ENCODE data around the gene CACHD1.
"Not testable (repeated sequence)": the region's sequence is repeated elsewhere in the genome, so short reads cannot be mapped to it uniquely, and the experiment has no call there.

CACHD1 gene

DNA sequence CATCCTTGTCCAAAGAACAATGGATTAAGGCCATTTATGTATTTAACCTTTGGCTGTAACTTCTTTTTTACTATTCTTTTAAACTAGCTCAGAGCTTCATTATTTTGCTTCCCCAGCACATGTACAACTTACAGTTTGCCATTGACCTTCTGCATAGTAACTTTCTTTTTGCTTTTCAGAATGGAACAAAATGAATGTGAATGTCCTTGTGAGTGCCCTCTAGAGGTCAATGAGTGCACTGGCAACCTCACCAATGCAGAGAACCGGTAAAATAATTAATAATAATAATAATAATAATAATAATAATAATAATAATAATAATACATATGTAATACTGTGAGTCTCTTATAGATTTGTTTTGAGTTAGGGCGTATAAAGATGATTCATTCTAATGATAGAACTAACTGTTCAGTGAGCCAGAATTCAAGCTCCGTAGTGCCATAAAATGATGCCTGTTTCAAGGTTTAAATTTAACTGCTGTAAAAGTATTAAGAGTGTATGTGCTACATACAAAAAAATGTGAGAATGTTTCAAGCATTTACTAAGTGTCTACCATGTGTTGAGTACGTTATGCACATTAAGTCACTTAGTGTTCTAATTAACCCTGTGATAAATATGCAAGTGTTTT is 205.9 kb downstream of the CACHD1 start:
- no peak for DNase-seq

DNA sequence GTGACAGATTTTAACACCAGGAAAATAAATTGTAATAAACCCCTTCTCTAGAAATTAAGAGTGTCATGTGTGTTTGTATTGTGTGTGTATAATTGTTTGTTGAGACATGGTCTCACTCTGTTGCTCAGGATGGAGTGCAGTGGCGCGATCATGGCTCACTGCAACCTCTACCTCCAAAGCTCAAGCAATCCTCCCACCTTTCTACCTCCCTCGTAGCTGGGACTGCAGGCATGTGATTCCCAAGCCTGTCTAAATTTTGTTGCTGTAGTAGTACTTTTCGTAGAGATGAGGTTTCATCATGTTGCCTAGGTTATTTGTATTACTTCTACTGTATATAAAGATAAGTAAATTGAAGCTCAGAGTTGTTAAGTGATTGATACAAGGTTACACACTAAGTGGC is 206.5 kb downstream of the CACHD1 start:
- DNase-seq: no peak

DNA sequence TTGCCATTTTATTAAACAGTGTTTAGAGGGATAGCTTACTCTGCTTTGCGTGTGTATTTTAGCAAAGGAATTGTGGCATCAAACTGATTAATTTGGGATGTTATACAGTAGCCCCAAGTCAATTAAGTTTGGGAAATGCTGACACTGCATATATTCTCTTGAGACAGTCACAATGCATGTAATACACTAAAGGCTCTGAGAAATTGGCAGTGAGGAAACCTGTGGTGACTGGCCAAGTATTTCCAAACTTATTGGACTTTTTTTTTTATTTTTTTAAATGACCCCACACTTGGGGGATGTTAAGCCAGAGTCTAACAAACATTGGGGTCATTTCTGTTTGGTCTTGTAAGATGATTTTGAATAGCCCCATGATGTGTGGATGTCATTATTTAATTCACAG is 207.6 kb downstream of the CACHD1 start:
- no peak for DNase-seq

- DNase-seq: no peak
Measured at GRCh38 chr1:64678366-64678765, 208.4 kb downstream of the CACHD1 start.

- DNase-seq: no peak
Measured at GRCh38 chr1:64679177-64679576, 209.2 kb downstream of the CACHD1 start.

- no peak for DNase-seq
Measured at GRCh38 chr1:64680599-64680998, 210.7 kb downstream of the CACHD1 start.

GRCh38 chr1:64681043-64681442 is 211.1 kb downstream of the CACHD1 start:
- DNase-seq: no peak

GRCh38 chr1:64683419-64683818 is 213.5 kb downstream of the CACHD1 start:
- no peak for DNase-seq

DNA sequence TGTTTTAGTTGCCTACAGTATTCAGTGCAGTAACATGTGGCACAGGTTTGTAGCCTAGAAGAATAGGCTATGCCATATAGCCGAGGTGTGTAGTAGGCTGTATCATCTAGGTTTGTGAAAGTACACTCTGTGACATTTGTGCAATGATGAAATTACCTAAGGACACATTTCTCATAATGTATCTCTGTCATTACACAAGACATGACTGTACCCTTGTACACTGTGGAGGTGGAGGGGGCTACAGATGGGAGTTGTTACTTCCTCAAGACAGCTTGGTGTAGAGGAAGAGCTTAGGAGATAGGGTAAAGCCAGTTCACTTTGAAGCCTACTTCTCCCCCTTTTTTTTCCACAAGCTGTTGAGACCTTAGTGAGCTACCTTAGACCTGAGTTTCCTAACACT is 215.3 kb downstream of the CACHD1 start:
- no peak for DNase-seq

DNA sequence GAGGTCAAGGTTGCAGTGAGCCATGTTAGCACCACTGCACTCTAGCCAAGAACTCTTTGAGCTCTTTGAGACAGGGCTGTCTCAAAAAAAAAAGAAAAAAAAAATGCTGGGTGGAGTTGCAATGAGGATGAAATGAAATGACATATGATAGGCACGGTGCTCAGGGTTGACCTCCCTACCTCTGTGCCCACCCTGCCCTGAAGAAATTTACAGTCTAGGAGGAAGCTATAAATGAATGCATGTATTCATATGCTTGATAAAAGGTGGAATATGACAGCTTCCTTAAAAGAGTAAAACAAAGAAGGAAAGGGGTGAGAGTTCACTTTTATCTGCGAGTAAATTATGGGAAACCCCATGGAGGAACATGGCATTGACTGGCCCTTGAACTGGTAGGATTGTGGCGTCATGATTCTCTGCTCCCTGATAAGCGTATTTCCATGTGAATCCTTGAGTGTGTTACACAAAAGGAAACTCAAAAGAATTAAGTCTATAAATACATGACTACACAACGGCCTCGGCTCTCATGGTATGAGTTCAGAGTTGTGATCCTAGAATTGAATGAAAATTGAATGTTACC is 215.9 kb downstream of the CACHD1 start:
- no peak for DNase-seq

GRCh38 chr1:64686828-64687724 is 217.1 kb downstream of the CACHD1 start:
- no peak for DNase-seq

- DNase-seq: no peak
Measured at GRCh38 chr1:64687725-64688327, 217.9 kb downstream of the CACHD1 start.

- peak; percentile 66 for DNase-seq
Measured at GRCh38 chr1:64691626-64692025, 221.7 kb downstream of the CACHD1 start.

DNA sequence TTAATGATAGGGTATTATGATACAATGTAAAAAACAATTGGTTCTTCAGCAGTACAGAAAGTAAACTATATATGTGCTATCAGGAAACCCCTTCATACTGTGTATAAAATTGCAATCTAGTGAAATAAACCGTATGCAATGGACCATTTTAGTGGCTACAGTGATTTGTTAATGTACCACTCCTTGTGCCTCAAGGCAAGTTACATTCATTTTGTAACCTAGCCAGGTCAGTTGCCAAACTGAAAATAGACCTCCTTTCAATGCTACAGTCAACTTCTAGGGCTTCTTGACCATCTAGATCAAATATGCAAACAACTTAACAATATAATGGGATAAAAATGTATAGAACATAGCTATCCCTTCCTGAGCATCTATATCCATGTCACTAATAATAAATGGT is 223.0 kb downstream of the CACHD1 start:
- DNase-seq: no peak

- no peak for DNase-seq
Measured at GRCh38 chr1:64693406-64693805, 223.5 kb downstream of the CACHD1 start.

GRCh38 chr1:64696879-64697278 is 226.9 kb downstream of the CACHD1 start:
- no peak for DNase-seq

DNA sequence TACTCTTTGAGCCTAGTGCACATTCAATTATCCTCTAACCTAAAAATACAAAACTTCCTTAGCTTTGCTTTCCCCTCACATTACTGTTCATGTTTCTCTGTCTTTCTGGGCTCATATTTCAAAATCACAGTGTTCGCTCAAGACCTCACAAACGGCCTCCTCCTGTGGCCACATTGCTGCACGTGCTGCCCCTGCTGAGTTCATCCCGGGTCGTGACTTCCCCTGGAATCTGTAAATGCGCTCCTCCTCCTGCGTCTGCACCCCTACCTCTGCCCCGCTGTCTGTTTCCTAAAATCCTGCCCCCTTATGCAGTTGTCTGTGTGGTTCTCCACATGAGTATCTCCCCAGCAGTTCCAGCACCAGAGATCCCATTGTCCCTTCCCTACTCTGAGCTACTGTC is 229.4 kb downstream of the CACHD1 start:
- DNase-seq: no peak

DNA sequence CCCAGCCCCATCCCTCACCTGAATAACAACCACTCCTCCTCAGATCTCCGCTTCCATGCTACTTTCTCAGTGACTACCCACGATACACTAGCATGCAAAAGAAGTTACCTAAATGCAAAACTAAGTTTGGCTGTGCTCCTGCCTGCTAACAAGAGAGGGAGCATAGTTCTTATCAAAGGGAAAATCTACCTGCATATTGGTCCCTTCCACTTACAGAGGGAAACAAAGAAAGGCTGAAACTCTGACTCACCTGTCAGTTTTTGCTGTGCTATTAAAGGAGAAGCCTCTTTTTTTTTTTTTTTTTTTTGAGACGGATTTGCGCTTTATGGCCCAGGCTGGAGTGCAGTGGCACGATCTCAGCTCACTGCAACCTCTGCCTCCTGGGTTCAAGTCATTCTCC is 231.1 kb downstream of the CACHD1 start:
- no peak for DNase-seq

DNA sequence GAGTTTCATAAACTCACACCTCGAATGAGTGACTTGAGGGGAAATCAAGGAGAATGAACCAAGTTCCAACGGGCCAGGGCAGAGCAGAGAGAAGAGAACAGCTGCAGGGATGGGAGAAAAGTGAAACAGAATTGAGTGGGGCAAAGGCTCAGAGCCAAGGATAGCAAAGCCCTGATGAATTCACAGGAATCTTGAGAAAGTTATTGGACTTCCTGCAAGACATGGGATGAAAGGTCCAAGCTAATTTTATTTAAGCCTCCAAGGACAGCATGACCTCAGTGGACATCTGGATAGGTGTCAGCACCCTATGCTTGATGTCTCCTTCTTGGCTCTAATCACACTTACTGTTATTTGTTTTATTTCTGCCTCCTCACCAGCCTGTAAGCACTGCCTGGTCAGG is 232.0 kb downstream of the CACHD1 start:
- DNase-seq: no peak

DNA sequence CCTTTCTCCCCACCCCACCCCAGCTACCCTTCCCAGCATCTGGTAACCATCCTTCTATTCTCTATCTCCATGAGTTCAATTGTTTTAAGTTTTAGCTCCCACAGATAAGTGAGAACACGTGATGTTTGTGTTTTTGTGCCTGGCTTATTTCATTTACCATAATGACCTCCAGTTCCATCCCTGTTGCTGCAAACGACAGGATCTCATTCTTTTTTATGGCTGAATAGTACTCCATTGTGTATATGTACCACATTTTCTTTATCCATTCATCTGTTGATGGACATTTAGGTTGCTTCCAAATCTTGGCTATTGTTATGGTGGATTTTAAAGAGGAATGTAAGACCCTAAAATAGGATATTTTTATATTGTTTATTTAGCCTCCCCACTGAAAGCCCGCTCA is 232.7 kb downstream of the CACHD1 start:
- DNase-seq: not testable (repeated sequence)

DNA sequence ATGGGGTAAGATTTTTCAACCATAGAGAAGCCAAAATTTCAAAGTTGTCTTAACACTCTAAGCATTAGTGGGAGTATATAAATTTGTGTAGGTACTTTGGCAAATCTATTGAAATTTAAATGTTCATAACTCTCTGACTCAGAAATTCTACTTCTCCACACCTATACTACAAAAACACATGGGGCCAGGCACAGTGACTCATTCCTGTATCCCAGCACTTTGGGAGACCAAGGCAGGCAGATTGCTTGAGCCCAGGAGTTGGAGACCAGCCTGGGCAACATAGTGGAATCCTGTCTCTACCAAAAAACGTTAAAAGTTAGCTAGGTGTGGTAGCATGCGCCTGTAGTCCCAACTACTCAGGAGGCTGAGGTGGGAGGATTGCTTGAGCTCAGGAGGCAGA is 233.7 kb downstream of the CACHD1 start:
- no peak for DNase-seq

GRCh38 chr1:64705591-64705990 is 235.7 kb downstream of the CACHD1 start:
- no peak for DNase-seq

DNA sequence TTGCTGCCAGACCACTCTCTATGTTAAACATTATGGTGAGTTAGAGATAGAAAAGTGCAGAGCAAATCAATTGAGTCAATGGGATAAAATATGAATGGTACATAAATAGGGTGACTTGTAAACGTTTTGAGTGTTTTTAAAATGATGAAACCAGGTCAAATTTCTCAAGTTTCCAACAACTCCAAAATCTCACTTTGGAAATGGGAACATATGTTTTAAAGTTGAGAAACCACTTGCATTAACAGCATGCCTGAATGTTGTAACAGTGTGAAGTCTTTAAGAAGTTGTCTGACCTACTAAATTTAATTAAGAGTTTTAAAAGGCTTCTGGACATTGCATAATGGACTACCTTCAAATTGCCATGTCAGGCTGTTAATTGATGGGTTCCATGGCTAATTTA is 241.3 kb downstream of the CACHD1 start:
- DNase-seq: no peak

DNA sequence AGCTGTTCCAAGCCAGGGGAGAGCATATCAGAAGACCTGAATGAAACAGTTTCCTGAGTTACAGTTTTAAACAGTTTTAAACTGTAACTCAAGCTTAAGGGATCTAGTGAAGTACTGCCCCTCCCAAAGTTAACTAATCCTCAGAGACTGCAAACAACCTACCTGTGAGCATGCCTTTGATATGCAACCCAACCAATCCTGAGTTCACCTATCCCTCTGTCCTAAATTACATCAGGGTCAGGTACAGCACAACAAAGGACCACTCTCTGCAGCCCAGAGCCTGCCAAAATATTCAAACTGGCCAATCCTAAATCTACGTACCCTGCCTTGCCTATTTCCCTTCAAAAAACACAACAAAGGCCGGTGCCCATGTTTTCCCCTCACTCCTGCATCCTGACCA is 242.1 kb downstream of the CACHD1 start:
- no peak for DNase-seq

Data from islet precursor cell (in vitro differentiated cells).